ENCODE data around the gene VPREB1. TPM values are rescaled to one million over a fixed set of nuclear protein-coding genes. Genes with fewer than 3 reads are reported as not detected.
A peak's percentile ranks its signal among the peaks of the same experiment; 100 is the strongest.
"Not testable (repeated sequence)": the region's sequence is repeated elsewhere in the genome, so short reads cannot be mapped to it uniquely, and the experiment has no call there.

Gene VPREB1, protein sequence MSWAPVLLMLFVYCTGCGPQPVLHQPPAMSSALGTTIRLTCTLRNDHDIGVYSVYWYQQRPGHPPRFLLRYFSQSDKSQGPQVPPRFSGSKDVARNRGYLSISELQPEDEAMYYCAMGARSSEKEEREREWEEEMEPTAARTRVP
- not detected for polyA plus RNA-seq (2013, experiment 1 of 2; ENCODE audit: insufficient read length)
- polyA plus RNA-seq (2013, experiment 2 of 2; ENCODE audit: insufficient read length) = not detected

DNA sequence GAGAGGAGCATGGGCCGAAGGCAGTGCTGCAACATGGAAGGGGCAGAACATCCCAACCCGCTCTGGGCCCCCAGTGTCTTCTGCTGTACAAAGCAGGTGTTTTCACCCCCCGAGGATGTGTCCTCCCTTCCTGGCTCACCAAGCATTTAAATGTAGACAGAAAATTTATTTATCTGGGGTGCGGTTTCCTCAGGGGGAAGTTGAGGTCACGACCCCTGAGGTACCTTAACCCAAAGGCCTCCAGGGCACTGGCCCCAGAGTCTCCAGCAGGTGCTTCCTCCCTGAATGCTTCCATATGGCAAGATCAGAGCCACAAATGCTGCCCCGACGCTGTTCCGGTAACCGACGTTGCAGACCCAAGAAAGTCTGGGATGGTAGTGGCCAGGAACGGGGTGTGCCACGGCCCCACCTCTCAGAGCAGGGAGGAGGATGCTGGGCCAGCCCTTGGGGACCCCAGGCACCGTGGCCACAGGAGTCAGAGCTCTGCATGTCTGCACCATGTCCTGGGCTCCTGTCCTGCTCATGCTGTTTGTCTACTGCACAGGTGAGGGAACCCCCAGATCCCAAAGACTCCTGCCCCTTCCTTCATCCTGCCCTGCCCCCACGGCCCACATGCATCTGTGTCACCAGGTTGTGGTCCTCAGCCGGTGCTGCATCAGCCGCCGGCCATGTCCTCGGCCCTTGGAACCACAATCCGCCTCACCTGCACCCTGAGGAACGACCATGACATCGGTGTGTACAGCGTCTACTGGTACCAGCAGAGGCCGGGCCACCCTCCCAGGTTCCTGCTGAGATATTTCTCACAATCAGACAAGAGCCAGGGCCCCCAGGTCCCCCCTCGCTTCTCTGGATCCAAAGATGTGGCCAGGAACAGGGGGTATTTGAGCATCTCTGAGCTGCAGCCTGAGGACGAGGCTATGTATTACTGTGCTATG is at the start of gene VPREB1:
TSS of gene VPREB1 (plus strand) at position 471 of the 935 bp plus-strand sequence. CDS start at position 499, 28 bp downstream.
- no peak for DNase-seq

DNA sequence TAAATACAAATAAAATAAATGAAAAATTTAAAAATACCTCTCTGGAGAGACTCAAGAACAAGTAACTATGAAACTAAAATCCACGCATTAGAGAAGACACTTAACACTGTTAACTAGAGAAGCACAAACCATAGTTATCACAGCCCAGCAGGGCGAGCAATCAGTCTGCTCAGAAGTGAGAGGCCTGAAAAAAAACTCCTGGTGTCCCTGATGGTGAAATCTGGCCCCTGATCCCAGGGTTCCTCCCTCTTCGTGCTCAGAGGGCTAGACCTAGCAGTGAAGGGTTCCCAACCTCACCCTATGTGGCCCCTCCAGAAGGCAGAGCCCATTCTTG is 49.7 kb upstream of the VPREB1 start:
- DNase-seq = no peak

DNA sequence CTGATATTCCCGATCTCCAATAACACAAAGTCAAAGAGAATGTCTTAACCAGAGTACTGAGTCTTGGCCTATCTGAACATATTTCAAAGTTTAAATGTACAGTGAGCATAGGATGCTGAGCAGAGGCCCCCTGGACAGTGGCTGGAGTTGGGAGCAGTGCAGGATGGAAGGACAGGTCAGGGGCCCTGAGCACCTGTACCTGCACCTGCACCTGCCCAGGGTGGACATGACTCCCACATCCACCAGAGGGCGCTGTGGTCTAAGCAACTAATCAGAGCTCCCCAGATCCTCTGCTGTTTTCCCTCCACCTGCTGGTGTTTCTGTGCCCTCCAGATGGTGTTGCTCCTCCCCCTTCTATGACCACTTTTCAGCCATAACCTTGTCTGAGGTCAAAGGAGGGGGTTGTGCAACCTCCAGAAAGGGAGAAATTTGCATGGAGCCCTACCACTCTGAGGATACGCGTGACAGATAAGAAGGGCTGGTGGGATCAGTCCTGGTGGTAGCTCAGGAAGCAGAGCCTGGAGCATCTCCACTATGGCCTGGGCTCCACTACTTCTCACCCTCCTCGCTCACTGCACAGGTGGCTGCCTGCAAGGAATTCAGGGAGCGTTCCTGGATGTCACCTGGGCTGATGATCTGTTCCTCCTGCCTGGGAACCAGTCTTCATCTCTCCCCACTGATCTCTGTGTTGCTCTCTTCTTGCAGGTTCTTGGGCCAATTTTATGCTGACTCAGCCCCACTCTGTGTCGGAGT is 49.1 kb upstream of the VPREB1 start:
- peak; percentile 46 for DNase-seq

DNA sequence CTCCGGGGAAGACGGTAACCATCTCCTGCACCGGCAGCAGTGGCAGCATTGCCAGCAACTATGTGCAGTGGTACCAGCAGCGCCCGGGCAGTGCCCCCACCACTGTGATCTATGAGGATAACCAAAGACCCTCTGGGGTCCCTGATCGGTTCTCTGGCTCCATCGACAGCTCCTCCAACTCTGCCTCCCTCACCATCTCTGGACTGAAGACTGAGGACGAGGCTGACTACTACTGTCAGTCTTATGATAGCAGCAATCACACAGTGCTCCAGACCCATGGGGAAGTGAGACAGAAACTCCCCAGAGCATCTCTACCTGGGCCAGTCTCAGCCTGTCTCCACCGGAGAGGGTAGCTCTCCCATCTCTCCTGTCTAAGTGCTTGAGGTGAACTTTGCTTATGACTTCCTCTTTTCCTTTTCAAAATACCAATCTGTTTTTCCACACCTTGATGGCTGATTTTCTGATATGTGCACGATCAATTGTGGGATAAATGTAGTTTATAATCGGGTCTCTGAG is 48.5 kb upstream of the VPREB1 start:
- no peak for DNase-seq

DNA sequence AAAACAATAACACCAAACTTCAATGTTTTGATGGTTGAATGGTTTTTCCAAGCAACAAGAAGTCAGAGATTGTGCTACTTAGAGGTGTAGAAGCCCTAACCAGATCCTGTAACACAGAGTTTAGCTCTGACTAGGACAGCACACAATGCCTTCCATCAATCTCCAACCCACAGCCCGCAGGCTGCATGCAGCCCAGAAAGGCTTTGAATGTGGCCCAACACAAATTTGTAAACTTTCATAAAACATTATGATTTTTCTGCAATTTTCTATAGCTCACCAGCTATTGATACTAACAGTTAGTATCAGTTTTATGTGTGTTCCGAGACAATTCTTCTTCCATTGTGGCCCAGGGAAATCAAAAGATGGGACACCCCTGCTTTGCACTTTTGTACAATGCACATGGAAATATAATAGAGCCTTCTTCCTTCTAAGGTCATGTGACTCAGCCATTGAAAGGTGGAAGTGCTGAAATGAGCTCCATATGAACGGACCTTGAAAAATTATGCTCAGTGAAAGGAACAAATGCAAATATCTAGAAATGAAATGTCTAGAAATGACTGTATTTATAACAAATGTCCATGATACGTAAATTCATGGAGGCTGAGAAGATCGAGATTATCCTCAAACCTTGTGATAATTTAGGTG is 47.6 kb upstream of the VPREB1 start:
- no peak for DNase-seq

DNA sequence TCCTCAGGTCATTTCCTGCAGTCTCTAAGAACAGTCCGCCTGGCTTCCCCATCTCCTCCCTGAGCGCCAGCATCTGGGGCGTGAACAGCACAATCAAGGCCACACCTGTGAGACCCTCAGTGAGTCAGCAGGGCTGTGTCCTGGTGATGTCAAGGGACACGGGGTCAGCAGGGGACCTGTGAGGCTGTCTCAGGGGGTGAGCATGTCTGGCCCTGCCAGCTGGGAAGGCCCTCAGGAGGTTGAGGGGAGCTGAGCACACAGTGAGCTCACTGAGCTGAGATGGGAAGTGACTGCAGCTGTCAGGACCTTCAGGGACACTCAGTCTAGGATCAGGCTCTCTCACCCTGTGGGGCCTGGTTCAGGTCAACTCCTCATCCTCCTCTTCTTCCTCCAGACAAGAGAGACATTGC is 46.6 kb upstream of the VPREB1 start:
- DNase-seq = no peak

DNA sequence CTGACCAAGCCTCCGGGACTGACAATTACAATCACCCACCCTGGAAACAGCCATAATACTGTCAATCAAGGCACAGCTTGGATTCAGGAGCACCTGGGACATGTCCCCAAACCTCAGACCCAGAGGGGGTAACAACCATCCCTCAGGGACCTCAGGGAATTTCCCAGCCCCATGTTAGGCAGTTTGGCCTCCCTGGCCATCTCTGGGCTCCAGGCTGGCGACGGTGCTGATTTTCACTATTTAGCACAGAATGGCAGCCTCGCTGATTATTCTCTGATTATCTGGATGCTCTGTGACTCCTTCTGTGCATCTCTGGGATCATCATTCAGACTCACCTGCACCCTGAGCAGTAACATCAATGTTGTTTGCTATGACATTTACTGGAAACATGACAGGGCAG is 45.8 kb upstream of the VPREB1 start:
- no peak for DNase-seq

DNA sequence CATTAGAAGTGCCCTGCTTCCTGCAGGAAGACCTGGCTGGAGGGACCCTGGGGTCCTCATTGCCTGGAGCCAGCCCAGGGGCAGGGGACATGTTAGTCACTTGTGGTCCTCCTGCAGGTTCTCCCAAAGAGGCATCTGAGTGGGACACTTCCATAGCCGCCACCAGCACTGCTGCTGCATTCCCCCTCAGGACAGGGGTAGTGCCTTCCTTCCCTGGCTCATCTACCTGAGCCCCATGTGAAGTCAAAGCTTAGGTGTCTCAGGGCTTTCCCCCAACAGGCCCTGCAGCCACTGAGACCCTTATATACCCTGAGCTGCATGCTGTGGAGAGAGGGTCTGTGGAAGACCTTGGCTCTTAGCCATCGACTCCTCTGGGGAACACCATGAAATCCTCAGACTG is 45.0 kb upstream of the VPREB1 start:
- DNase-seq = no peak

DNA sequence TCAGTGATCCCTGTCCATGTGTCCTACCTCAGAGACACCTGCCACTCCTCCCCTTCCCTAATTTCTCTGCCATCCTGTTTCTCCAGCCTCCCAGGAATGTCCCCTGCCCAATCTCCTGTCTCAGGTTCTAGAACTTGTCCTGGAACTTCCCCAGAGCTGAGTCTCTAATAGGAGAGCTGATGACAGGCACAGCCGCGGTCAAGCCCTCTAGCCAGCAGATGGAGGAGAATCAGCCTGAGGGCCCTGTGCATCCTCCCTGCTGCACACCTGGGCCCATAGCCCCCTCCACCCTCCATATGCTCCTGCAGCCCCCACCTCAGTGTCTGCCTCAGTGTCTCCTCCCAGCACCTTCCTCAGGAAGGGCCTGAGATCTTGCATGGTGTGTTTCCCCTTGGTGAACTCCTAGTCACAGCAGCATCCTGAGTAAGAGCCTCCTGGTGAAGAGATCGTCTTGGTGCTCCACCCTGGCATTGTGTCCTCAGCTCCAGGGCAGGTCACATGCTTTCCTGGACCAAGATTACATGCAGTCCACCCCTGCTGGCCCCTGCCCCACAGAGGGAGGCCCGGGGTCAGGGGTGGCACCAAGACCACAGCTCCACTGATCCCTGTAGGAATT is 43.9 kb upstream of the VPREB1 start:
- DNase-seq = no peak

DNA sequence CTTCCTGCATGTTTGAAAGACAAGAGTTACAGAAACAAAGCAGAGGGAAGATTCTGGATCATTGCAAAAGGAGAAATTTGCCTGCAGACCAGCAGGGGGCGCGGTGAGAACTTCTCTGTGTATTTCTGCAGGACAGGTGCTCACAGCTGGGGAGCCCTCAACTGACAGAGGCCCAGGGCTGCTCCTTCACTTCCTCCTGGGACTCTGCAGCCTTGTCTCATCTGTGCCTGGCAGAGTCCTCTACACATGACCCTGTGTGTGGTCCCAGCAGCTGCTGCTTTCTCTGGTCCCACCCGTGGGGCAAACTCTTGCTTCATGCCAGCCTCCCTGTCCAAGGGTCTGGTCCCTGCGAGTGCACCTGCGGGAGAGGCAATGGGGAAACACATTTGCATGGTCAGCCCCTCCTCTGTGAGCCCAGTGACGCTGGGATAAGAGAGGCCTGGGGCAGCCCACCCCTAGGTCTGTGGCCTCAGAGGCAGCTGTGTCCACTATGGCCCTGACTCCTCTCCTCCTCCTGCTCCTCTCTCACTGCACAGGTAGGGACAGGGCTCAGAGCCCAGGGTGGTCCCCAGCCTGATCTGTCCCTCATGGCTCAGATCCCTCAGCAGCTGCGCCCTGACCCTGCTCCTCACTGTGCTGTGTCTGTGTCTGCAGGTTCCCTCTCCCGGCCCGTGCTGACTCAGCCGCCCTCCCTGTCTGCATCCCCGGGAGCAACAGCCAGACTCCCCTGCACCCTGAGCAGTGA is 43.2 kb upstream of the VPREB1 start:
- no peak for DNase-seq

DNA sequence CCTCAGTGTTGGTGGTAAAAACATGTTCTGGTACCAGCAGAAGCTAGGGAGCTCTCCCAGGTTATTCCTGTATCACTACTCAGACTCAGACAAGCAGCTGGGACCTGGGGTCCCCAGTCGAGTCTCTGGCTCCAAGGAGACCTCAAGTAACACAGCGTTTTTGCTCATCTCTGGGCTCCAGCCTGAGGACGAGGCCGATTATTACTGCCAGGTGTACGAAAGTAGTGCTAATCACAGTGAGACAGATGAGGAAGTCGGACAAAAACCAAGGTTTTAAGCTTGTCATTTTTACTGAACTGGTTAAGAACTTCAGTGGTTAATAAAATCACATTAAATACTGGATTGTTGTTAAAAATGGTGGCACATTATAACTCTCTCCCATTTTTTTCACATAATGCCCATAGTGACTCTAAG is 42.6 kb upstream of the VPREB1 start:
- DNase-seq = no peak

DNA sequence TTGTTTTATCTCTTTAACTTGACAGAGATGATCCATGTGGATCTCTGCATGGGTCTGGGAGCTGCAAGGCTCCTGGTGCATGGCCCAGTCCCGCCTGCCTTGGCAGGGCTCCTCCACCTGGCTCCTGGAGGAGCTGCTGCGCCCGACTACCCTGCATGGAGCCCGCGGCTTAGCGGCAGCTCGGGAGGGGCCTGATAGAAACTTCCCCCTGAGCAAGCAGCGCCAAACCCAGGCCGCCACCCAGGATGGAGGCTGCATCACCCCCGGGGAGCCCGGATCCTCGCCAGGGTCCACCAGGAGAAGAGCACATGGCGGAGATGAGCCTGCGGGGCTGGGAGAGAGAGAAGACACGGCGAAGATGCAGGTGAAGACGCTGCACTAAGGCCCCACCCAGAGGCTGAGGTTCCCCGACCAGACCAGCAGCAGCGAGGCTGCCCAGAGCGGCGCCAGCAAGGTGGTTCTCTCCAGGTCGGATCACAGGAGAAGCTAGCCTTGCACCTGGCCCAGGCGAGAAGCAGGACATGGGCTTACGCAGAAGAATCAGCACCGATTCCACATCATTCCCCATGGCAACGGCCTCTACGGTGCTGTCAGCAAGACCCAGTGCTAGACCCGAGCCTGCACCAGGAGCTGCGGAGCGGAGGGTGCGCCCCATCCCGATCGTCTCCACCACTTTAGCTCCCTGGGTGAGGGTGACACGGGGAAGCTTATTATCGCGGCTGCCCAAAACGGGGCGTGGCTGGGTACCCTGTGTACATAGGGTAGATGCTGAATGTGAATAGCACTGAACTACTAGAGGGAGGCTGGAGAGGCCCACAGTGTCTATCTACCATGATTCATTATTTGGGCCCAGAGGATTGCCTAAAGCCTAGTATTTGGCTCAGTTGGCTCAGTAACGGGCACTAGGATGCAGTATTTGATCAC is 41.3 kb upstream of the VPREB1 start:
- no peak for DNase-seq

DNA sequence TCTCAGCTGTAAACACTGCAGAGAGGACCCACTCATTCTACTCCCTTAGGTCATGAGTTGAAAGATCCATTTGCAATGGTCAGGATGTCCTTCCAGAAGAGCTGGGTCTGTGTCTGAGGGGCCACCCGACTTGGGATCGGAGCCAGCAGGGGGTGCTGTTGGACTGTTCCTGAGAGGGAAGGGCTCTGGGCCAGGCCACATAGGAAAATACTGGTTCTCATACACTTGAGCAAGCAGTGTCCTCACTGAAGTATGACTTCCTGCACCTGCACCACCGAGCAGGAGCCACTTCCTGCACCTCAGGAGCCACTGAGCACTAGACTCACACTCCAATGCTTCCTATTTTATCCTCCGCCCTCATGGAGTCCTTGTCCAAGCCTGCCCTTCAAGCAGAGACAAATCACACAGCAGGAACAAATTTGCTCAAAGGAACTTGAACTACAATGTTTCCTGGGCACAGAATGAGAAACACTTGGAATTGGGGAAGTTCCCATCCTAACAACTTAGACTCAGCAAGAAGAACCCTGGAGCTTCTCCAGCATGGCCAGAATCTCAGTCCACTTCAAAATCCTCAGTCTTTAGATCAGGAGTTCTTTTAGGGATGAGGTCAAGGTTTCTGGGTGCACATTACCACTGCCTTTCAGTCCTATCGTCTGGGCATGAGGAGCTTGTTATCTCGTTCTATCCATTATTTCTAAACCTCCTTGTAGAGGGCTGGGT is 36.6 kb upstream of the VPREB1 start:
- DNase-seq = peak; percentile 58

DNA sequence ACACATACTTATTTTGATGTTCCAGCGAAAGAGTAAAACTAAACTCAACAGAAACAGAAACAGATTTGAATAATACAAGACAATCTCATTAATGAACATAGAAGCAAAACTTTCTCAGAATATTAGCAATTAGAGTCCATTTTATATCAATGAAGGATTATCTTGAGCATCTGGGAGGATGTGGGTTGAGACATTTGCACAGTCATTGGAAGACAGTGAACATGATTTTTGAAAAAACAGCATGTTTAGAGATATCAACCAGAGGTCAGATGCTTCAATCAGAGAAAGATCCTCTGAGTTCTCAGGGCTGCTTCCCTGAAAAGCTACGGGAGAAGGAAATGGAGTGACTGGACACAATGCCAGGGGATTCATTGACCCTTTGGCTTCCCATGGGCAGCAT is 35.9 kb upstream of the VPREB1 start:
- DNase-seq = no peak

DNA sequence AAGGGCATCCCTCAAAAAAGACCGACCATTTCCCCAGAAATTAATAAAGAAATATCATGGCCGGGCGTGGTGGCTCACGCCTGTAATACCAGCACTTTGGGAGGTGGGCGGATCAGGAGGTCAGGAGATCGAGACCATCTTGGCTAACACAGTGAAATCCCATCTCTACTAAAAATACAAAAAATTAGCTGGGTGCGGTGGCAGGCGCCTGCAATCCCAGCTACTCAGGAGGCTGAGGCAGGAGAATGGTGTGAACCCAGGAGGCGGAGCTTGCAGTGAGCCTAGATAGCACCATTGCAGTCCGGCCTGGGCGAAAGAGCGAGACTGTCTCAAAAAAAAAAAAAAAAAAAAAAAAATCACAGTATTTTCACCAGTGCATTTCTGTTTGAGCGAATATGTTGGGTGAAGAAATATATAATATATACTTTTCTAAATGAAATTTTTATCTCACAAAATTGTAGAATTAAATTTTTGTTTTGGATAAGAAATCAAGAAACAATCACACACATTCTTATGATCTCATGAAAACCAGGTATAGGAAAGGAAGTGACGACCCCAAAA is 35.4 kb upstream of the VPREB1 start:
- DNase-seq = not testable (repeated sequence)

DNA sequence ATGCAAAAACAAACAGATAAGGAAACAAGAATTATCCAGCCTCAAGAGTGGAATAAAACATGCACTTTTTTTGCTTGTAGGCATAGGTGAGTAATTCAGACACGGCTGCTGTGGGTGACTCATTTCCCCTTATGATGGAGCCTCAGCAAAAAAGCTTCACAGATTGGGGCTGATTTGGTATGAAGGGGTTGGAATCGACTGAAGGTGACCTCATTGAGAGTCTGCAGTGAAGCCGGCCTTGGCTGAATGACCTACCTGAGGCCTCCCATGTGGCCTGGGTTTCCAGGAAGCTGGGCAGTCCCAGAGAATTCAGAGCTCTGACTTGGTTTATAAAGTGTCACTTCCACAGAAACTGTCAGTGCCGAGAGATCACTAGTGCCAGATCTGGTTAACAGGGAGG is 34.2 kb upstream of the VPREB1 start:
- DNase-seq = no peak

DNA sequence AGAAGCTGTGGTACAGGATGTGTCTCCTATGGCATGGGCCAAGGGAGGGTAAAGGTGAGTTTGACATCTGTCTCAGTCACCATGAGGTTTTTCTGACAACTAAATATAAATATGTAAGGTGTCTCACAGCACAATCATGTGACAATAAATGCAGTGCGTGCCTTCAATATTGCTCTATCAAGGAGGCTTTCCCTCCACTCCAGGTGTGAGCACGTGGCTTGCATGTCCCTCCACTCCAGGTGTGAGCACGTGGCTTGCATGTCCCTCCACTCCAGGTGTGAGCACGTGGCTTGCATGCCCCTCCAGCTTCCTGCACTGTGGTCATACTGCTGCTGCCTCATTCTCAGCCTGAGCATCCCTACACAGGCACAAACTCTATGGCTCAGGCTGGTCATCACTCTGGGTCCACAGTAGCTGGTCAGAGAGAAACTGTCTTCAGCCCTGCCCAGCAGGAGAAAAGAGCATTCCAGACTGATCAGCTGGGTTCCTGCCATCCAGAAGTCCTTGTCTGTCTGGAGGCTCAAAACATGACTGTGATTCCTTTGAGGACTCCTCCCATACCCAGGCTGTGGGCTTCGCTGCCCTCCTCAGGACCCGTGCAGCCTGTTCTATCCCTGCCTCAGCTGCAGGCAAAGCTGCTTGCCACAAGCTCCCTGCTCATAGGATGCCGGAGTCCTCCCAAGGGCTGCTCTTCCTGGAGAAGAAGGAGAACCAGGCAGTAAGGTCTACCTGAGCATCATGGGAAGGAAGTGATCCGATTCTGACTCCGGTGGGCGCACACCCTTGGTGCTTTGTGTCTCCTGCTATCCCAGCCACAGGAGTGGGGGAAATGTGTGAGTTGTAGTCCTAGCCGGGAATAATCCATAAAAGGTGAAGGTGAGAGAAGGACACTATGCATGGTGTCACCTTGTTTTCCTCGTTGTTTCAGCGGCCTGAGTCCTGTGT is 33.4 kb upstream of the VPREB1 start:
- DNase-seq = no peak

DNA sequence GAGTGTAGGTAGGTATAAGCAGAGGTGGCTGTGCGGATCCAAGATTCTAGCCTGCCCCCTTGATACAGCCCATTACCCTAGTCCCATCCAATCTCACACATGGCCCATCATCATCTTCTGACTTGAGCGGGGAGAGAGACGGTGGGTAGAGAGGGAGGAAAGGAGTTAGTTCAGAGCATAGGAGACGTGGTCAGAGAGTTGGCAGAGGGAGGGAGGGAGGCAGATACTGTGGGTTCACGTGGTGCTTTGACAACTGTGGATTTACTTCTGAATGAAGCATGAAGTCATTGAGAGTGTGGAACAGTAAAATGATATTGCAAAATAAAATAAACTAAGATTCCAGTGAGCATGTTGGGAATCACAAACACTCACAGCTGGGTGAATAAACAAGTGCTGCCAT is 31.4 kb upstream of the VPREB1 start:
- DNase-seq = no peak
